DND-41 (cell line): ENCODE measurements around the gene SNTG2.

ENCODE experiments used
- CTCF ChIP-seq: IDR thresholded peaks from 2 replicates; pipeline ENCODE4 v1.5.1; 2012; ENCODE audit warnings: borderline replicate concordance, low read length, moderate library complexity, mild to moderate bottlenecking; ENCODE audit not compliant: poor library complexity, severe bottlenecking; ENCODE audit errors: extremely low read depth
- EZH2 ChIP-seq: IDR thresholded peaks from 3 replicates; pipeline ENCODE4 v1.6.1; 2012; ENCODE audit warnings: borderline replicate concordance, low read depth, mild to moderate bottlenecking, moderate library complexity, low read length, inconsistent platforms; ENCODE audit not compliant: severe bottlenecking

- TF ChIP-seq CTCF, result no peak
- TF ChIP-seq EZH2, result no peak
These were observed 257.4 kb downstream of the SNTG2 start for GRCh38 chr2:1207962-1208510.
